ENCODE data around the gene WDR7. TPM values are rescaled to one million over a fixed set of nuclear protein-coding genes. Genes with fewer than 3 reads are reported as not detected.

The WDR7 gene
- total and polyA plus RNA-seq, 2 experiments from 2014 or later: 7.0 to 14.8 TPM

GRCh38 chr18:57038395-57038794 lies 387.2 kb downstream of the WDR7 start:
- Histone ChIP-seq H4K20me1 (replicated peaks; ENCODE audit: insufficient read depth) (no peaks in the 10 kb centered on the region), H3K27me3 (ENCODE audit: insufficient read depth) (no peaks in the 10 kb centered on the region), H3K4me2 (no peak overlapping the region), H3K4me1 (ENCODE audit: insufficient read depth) (no peaks in the 10 kb centered on the region), H3K79me2 (replicated peaks; ENCODE audit: insufficient read depth) (no peaks in the 10 kb centered on the region), H3K4me3 (no peak overlapping the region), H2AFZ (no peak overlapping the region), H3K36me3 (ENCODE audit: insufficient read depth) (no peaks in the 10 kb centered on the region), H3K9me2 (ENCODE audit: insufficient read depth) (peaks cover 12% of the 10 kb centered on the region; the same call in 1 of the 2 replicates), H3F3A (replicated peaks; ENCODE audit: low read depth) (no peaks in the 10 kb centered on the region), H3K27ac (ENCODE audit: low read depth) (no peak overlapping the region)
- Mint-ChIP-seq H3K9me3 (no peaks in the 10 kb centered on the region), H3K4me1 (no peaks in the 10 kb centered on the region), H3K27ac (no peak overlapping the region), H3K27me3 (ENCODE audit: insufficient read depth, low read depth, poor library complexity) (peaks cover 4% of the 10 kb centered on the region), H3K36me3 (ENCODE audit: low read depth) (no peaks in the 10 kb centered on the region; the same call in 1 of the 3 replicates), H3K4me3 (no peak overlapping the region)
- ATAC-seq (no peak), DNase-seq (ENCODE audit: low spot score) (no peak)
- TF ChIP-seq CREB1 (CRISPR knock-in tag; IDR thresholded peaks at IDR 0.05; ENCODE audit: low read depth): no peak
- TF ChIP-seq POLR2AphosphoS5 (IDR thresholded peaks at IDR 0.05; ENCODE audit: low read depth): no peak
- TF ChIP-seq ZNF462 (CRISPR knock-in tag; IDR thresholded peaks at IDR 0.05): no peak
- no peak for TF ChIP-seq CTCF (conservative IDR thresholded peaks at IDR 0.05; ENCODE audit: low read depth in 2 of 2)
- TF ChIP-seq STAT1 (IDR thresholded peaks at IDR 0.05; ENCODE audit: unreplicated experiment): no peak
- no peak for TF ChIP-seq ZNF331 (CRISPR knock-in tag; IDR thresholded peaks at IDR 0.05; ENCODE audit: low read depth)
- TF ChIP-seq JUNB (IDR thresholded peaks at IDR 0.05; ENCODE audit: unreplicated experiment): no peak
- no peak for TF ChIP-seq NANOG (IDR thresholded peaks at IDR 0.05; ENCODE audit: borderline replicate concordance)
- no peak for TF ChIP-seq EZH2 (IDR thresholded peaks at IDR 0.05; ENCODE audit: low read depth, unreplicated experiment)
- TF ChIP-seq EZH2phosphoT487 (IDR thresholded peaks at IDR 0.05; ENCODE audit: unreplicated experiment): no peak
- TF ChIP-seq, protein P1, sequence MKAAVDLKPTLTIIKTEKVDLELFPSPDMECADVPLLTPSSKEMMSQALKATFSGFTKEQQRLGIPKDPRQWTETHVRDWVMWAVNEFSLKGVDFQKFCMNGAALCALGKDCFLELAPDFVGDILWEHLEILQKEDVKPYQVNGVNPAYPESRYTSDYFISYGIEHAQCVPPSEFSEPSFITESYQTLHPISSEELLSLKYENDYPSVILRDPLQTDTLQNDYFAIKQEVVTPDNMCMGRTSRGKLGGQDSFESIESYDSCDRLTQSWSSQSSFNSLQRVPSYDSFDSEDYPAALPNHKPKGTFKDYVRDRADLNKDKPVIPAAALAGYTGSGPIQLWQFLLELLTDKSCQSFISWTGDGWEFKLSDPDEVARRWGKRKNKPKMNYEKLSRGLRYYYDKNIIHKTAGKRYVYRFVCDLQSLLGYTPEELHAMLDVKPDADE (IDR thresholded peaks at IDR 0.05): no peak
- TF ChIP-seq ZNF114 (CRISPR knock-in tag; IDR thresholded peaks at IDR 0.05): no peak
- no peak for TF ChIP-seq REST (IDR thresholded peaks at IDR 0.05; ENCODE audit: unreplicated experiment)
